ENCODE results near the gene HERPUD1.

The HERPUD1 gene

DNA sequence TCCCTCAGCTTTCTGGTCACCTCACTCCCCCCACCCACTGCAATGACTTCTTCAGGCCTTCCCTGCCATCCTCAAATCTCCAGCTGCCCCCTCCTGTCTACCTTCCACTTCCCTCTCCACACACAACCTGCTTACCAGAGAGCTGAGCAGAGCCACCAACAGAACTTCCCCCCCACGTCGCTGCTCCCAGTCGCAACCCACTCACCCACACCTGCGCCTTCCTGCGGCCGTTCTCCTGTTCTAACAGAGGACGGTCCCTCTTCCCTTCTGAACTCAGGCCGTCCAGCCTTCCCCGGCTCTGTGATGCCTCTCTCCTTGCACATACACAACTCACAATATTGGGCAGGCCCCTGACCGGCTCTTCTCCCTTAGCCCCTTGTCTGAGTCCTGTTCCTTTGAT is 43.8 kb downstream of the HERPUD1 start:
- no peak for ATAC-seq (ENCODE audit: insufficient read depth, low read depth)
- no peaks in the 10 kb centered on the region for H3K36me3 ChIP-seq (ENCODE audit: insufficient read depth, low read length)

DNA sequence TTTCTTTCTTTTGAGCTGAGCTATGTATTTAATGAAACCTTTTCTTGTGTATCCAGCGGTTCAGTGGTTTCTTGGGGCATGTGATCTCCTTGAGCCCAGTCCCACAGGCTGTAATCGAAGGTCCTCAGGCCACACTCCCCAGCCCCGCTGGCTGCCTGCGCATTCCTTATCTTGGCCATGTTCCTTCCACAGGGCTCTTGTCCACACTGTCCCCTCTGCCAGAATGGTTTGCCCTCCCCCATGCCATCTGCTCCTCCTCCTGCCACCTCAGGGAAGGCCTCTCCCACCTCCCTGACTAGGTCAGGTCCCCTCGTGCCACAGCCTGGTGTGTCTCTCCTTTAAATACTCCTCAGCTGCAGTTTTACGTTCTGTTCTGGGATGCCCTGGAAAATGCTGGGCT is 45.3 kb downstream of the HERPUD1 start:
- Histone ChIP-seq H3K4me2 (ENCODE audit: insufficient read depth, low read length) (no peak overlapping the region), H2AFZ (ENCODE audit: low read depth, low read length) (no peak overlapping the region), H3K27ac (ENCODE audit: low read length) (no peak overlapping the region), H4K20me1 (ENCODE audit: insufficient read depth, low read length) (no peaks in the 10 kb centered on the region), H3K27me3 (ENCODE audit: insufficient read depth, low read length, poor library complexity) (peaks cover 2% of the 10 kb centered on the region), H3K9me3 (ENCODE audit: insufficient read depth, low read length, severe bottlenecking) (no peaks in the 10 kb centered on the region), H3K9ac (ENCODE audit: low read depth, low read length) (no peak overlapping the region), H3K4me3 (ENCODE audit: low read depth in 1 of 2, low read length in 2 of 2) (no peak overlapping the region), H3K4me1 (ENCODE audit: insufficient read depth, low read length) (no peaks in the 10 kb centered on the region), H3K79me2 (ENCODE audit: insufficient read depth, low read length) (no peaks in the 10 kb centered on the region), H3K36me3 (ENCODE audit: insufficient read depth, low read length) (no peaks in the 10 kb centered on the region)
- DNase-seq (no peak), ATAC-seq (ENCODE audit: insufficient read depth, low read depth) (no peak)
- TF ChIP-seq EZH2 (IDR thresholded peaks at IDR 0.05; ENCODE audit: borderline replicate concordance, low read depth, low read length, severe bottlenecking), result no peak
- TF ChIP-seq, protein P1, sequence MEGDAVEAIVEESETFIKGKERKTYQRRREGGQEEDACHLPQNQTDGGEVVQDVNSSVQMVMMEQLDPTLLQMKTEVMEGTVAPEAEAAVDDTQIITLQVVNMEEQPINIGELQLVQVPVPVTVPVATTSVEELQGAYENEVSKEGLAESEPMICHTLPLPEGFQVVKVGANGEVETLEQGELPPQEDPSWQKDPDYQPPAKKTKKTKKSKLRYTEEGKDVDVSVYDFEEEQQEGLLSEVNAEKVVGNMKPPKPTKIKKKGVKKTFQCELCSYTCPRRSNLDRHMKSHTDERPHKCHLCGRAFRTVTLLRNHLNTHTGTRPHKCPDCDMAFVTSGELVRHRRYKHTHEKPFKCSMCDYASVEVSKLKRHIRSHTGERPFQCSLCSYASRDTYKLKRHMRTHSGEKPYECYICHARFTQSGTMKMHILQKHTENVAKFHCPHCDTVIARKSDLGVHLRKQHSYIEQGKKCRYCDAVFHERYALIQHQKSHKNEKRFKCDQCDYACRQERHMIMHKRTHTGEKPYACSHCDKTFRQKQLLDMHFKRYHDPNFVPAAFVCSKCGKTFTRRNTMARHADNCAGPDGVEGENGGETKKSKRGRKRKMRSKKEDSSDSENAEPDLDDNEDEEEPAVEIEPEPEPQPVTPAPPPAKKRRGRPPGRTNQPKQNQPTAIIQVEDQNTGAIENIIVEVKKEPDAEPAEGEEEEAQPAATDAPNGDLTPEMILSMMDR (IDR thresholded peaks at IDR 0.05; ENCODE audit: borderline replicate concordance, extremely low read depth, low read length, poor library complexity, severe bottlenecking), result no peak

More for the DNA sequence above, 43.8 kb downstream of the HERPUD1 start:
- Histone ChIP-seq H3K9ac (ENCODE audit: low read depth, low read length) (no peak overlapping the region), H3K27me3 (ENCODE audit: insufficient read depth, low read length, poor library complexity) (no peaks in the 10 kb centered on the region), H3K4me1 (ENCODE audit: insufficient read depth, low read length) (no peaks in the 10 kb centered on the region), H3K79me2 (ENCODE audit: insufficient read depth, low read length) (no peaks in the 10 kb centered on the region), H3K27ac (ENCODE audit: low read length) (no peak overlapping the region), H3K4me2 (ENCODE audit: insufficient read depth, low read length) (no peak overlapping the region), H3K9me3 (ENCODE audit: insufficient read depth, low read length, severe bottlenecking) (no peaks in the 10 kb centered on the region), H3K4me3 (ENCODE audit: low read depth in 1 of 2, low read length in 2 of 2) (no peak overlapping the region), H2AFZ (ENCODE audit: low read depth, low read length) (no peak overlapping the region), H4K20me1 (ENCODE audit: insufficient read depth, low read length) (no peaks in the 10 kb centered on the region)
- no peak for DNase-seq
- TF ChIP-seq EZH2 (IDR thresholded peaks at IDR 0.05; ENCODE audit: borderline replicate concordance, low read depth, low read length, severe bottlenecking), result no peak
- TF ChIP-seq, protein P1 (IDR thresholded peaks at IDR 0.05; ENCODE audit: borderline replicate concordance, extremely low read depth, low read length, poor library complexity, severe bottlenecking), result no peak

DNA sequence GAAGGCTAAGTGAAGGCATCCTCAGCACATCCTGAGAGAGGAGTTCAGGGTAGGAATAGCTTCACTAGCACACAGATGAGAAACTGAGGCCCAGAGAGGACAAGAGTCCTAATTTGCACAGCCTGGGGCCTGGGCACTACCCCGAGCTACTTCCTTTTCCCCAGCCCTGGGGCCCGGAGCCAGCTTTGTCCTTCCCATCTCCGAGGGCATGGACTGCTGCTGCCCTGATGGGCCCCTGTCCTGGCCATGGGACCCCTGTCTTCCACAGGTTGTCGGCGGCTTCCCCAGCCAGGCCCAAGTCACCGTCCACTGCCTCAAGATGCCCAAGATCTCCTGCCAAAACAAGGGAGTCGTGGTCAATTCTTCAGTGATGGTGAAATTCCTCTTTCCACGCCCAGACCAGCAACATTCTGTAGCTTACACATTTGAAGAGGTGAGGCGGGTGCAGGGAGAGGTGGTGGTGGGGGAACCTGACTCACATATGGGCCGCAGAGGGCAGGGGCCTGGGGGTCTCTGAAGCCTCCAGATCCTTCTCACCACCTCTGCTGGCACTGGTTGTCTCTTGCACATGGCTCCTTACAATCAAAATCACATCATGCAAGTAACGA is 46.0 kb downstream of the HERPUD1 start:
- Histone ChIP-seq H3K4me1 (ENCODE audit: insufficient read depth, low read length) (no peaks in the 10 kb centered on the region), H3K27ac (ENCODE audit: low read length) (no peak overlapping the region), H3K4me3 (ENCODE audit: low read depth in 1 of 2, low read length in 2 of 2) (no peak overlapping the region), H3K79me2 (ENCODE audit: insufficient read depth, low read length) (no peaks in the 10 kb centered on the region), H2AFZ (ENCODE audit: low read depth, low read length) (no peak overlapping the region), H3K9me3 (ENCODE audit: insufficient read depth, low read length, severe bottlenecking) (no peaks in the 10 kb centered on the region), H3K36me3 (ENCODE audit: insufficient read depth, low read length) (no peaks in the 10 kb centered on the region), H3K4me2 (ENCODE audit: insufficient read depth, low read length) (no peak overlapping the region), H3K9ac (ENCODE audit: low read depth, low read length) (no peak overlapping the region), H3K27me3 (ENCODE audit: insufficient read depth, low read length, poor library complexity) (peaks cover 2% of the 10 kb centered on the region), H4K20me1 (ENCODE audit: insufficient read depth, low read length) (no peaks in the 10 kb centered on the region)
- no peak for ATAC-seq (ENCODE audit: insufficient read depth, low read depth)
- TF ChIP-seq, protein P1 (IDR thresholded peaks at IDR 0.05; ENCODE audit: borderline replicate concordance, extremely low read depth, low read length, poor library complexity, severe bottlenecking), result no peak
- no peak for TF ChIP-seq EZH2 (IDR thresholded peaks at IDR 0.05; ENCODE audit: borderline replicate concordance, low read depth, low read length, severe bottlenecking)
- DNase-seq, result no peak

DNA sequence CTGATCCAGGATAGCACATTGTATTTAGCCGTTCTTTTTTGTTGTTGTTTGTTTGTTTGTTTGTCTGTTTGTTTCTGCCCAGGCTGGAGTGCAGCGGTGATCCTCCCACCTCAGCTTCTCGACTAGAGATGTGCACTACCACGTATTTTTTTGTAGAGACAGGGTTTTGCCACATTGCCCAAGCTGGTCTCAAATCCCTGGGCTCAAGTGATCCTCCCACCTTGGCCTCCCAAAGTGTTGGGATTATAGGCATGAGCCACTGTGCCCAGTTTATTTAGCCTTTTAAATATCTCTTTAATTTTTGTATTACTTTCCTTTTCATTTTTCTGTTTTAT is 48.2 kb downstream of the HERPUD1 start:
- no peak for DNase-seq
- ATAC-seq (ENCODE audit: insufficient read depth, low read depth), result no peak
- Histone ChIP-seq H3K4me1 (ENCODE audit: insufficient read depth, low read length) (no peaks in the 10 kb centered on the region), H2AFZ (ENCODE audit: low read depth, low read length) (no peak overlapping the region), H3K4me3 (ENCODE audit: low read depth in 1 of 2, low read length in 2 of 2) (no peak overlapping the region), H3K9ac (ENCODE audit: low read depth, low read length) (no peak overlapping the region), H3K79me2 (ENCODE audit: insufficient read depth, low read length) (no peaks in the 10 kb centered on the region), H3K27me3 (ENCODE audit: insufficient read depth, low read length, poor library complexity) (peaks cover 2% of the 10 kb centered on the region), H3K27ac (ENCODE audit: low read length) (no peak overlapping the region), H3K36me3 (ENCODE audit: insufficient read depth, low read length) (no peaks in the 10 kb centered on the region), H4K20me1 (ENCODE audit: insufficient read depth, low read length) (no peaks in the 10 kb centered on the region), H3K9me3 (ENCODE audit: insufficient read depth, low read length, severe bottlenecking) (no peaks in the 10 kb centered on the region), H3K4me2 (ENCODE audit: insufficient read depth, low read length) (no peak overlapping the region)
- TF ChIP-seq EZH2 (IDR thresholded peaks at IDR 0.05; ENCODE audit: borderline replicate concordance, low read depth, low read length, severe bottlenecking), result no peak
- TF ChIP-seq, protein P1 (IDR thresholded peaks at IDR 0.05; ENCODE audit: borderline replicate concordance, extremely low read depth, low read length, poor library complexity, severe bottlenecking), result no peak
